ENCODE results near the gene DMXL2.
"Not testable (repeated sequence)": the region's sequence is repeated elsewhere in the genome, so short reads cannot be mapped to it uniquely, and the experiment has no call there.

GRCh38 chr15:51648643-51649042 is 26.1 kb upstream of the DMXL2 start:
- not testable (repeated sequence) for TF ChIP-seq CTCF (IDR thresholded peaks at IDR 0.05; ENCODE audit: borderline replicate concordance, extremely low read depth, low read length, poor library complexity, severe bottlenecking); EZH2 (IDR thresholded peaks at IDR 0.05; ENCODE audit: borderline replicate concordance, low read depth, low read length, severe bottlenecking)

All from DND-41 (cell line).